Neural progenitor cell (in vitro differentiated cells): ENCODE measurements around the gene ANKRD11.

Experiments
- CTCF ChIP-seq: fragments of 200-600 bp; sonication (generic); IDR thresholded peaks from 2 replicates; pipeline ENCODE4 v1.5.1; 2017; ENCODE audit warnings: antibody characterized with exemption, mild to moderate bottlenecking
- EZH2 ChIP-seq: fragments of 200-600 bp; sonication (generic); IDR thresholded peaks from 2 replicates; pipeline ENCODE4 v1.6.1; 2017; ENCODE audit warnings: antibody characterized with exemption, mild to moderate bottlenecking, moderate library complexity
- EZH2phosphoT487 ChIP-seq: fragments of 200-600 bp; sonication (generic); IDR thresholded peaks from 2 replicates; pipeline ENCODE4 v1.6.1; 2017; ENCODE audit warnings: antibody characterized with exemption

- TF ChIP-seq EZH2 (no peak), EZH2phosphoT487 (no peak), CTCF (no peak)
Measured at GRCh38 chr16:89268987-89269735, 221.2 kb downstream of the ANKRD11 start.
